Thyroid gland (tissue), 4 donors: ENCODE results near the gene TXNDC2. TPM values are rescaled to one million over a fixed set of nuclear protein-coding genes. Genes with fewer than 3 reads are reported as not detected.

ENCODE experiments used
- DNase-seq, 2 donors: peaks; one replicate each; pipeline ENCODE4 v3.0.0-alpha.2; 2019
- H3K27ac ChIP-seq, 3 donors: fragments of 200-600 bp; sonication (generic); 1 replicate in 2 of 3; 2 replicates in 1 of 3; pipeline ENCODE4 v1.5.1; 2016 to 2019; ENCODE audit warnings: mild to moderate bottlenecking in 1 of 3, moderate library complexity in 1 of 3
- H3K27me3 ChIP-seq: fragments of 200-600 bp; sonication (generic); one replicate; pipeline ENCODE4 v1.5.1; 2019
- H3K36me3 ChIP-seq, 2 donors: fragments of 200-600 bp; sonication (generic); one replicate each; pipeline ENCODE4 v1.5.1; 2016 to 2019
- H3K4me1 ChIP-seq, 2 donors: fragments of 200-600 bp; sonication (generic); one replicate each; pipeline ENCODE4 v1.5.1; 2017 to 2019
- H3K4me3 ChIP-seq, 3 donors: fragments of 200-600 bp; sonication (generic); replicated peaks in 1 of 3; 1 replicate in 2 of 3; 2 replicates in 1 of 3; pipeline ENCODE4 v1.5.1; 2016; ENCODE audit warnings: mild to moderate bottlenecking in 1 of 3
- H3K9me3 ChIP-seq: fragments of 200-600 bp; sonication (generic); one replicate; pipeline ENCODE4 v1.5.1; 2017
- CTCF ChIP-seq, 6 experiments: fragments of 200-600 bp in 3 of 6; fragments of 450-650 bp in 3 of 6; sonication (generic) in 3 of 6; IDR thresholded peaks; one replicate each; pipeline ENCODE4 v1.5.1; 2016 to 2019; ENCODE audit warnings: antibody characterized with exemption in 6 of 6, mild to moderate bottlenecking in 2 of 6, inconsistent platforms in 1 of 6, moderate library complexity in 1 of 6
- POLR2A ChIP-seq, 2 donors: fragments of 450-650 bp; IDR thresholded peaks; one replicate each; pipeline ENCODE4 v1.6.1; 2017; ENCODE audit warnings: antibody characterized with exemption in 2 of 2, mild to moderate bottlenecking in 2 of 2, moderate library complexity in 1 of 2
- WGBS, 2 donors: methylation state at CpG; one replicate each; pipeline ENCODE4 v1.1.5; 2017; 5-methylcytosine and 5-hydroxymethylcytosine counted together
- intact Hi-C: fragments of 100-400 bp; cut with DNase I; formaldehyde crosslinking; loops from one replicate; pipeline ENCODE4 v1.15.1; 2023
- total RNA-seq, 4 donors: library from RNA; depleted of rRNA; stranded (reverse); fragments of >200 nt; gene quantifications; one replicate each; pipeline ENCODE4 v1.2.3, GENCODE V29; 2016

TXNDC2 gene
- total RNA-seq, 4 donors from 2014 or later: not detected

GRCh38 chr18:9884090-9884489, 1.7 kb upstream of the TXNDC2 start:
- H3K4me3 ChIP-seq: no peak overlapping the region
- no peaks in the 10 kb centered on the region for H3K27me3 ChIP-seq
- DNase-seq: no peak
- no peak for TF ChIP-seq CTCF (IDR thresholded peaks at IDR 0.05)
- no peak for TF ChIP-seq POLR2A (IDR thresholded peaks at IDR 0.05)
- intact Hi-C loops: no loop called here
- H3K36me3 ChIP-seq: no peaks in the 10 kb centered on the region
- WGBS, 2 donors: 87 to 89% methylated on average over 6 of the region's 6 CpGs
- H3K9me3 ChIP-seq: no peaks in the 10 kb centered on the region
- no peak overlapping the region for H3K27ac ChIP-seq
- H3K4me1 ChIP-seq: no peaks in the 10 kb centered on the region

- intact Hi-C loops: no loop called here
These were observed 1.1 kb upstream of the TXNDC2 start for GRCh38 chr18:9884532-9885140.

GRCh38 chr18:9886005-9886348, 204 bp downstream of the TXNDC2 start:
- intact Hi-C loops: no loop called here
- 90 to 99% methylated on average over 3 of the region's 3 CpGs for WGBS, 2 donors
- TF ChIP-seq POLR2A (IDR thresholded peaks at IDR 0.05) (no peak), CTCF (IDR thresholded peaks at IDR 0.05) (no peak)

More at GRCh38 chr18:9884532-9885140, 1.1 kb upstream of the TXNDC2 start:
- no peaks in the 10 kb centered on the region for H3K9me3 ChIP-seq
- DNase-seq: no peak
- H3K36me3 ChIP-seq: no peaks in the 10 kb centered on the region
- 90 to 95% methylated on average over 12 of the region's 12 CpGs for WGBS, 2 donors
- no peaks in the 10 kb centered on the region for H3K27me3 ChIP-seq
- H3K27ac ChIP-seq: no peak overlapping the region
- no peaks in the 10 kb centered on the region for H3K4me1 ChIP-seq
- no peak overlapping the region for H3K4me3 ChIP-seq
- TF ChIP-seq POLR2A (IDR thresholded peaks at IDR 0.05) (no peak), CTCF (IDR thresholded peaks at IDR 0.05) (no peak)

GRCh38 chr18:9887992-9888391, 2.2 kb downstream of the TXNDC2 start:
- TF ChIP-seq CTCF (IDR thresholded peaks at IDR 0.05) (no peak), POLR2A (IDR thresholded peaks at IDR 0.05) (no peak)
- 96% methylated on average over 5 of the region's 5 CpGs for WGBS, 2 donors
- Histone ChIP-seq H3K9me3 (no peaks in the 10 kb centered on the region), H3K27ac (no peak overlapping the region), H3K27me3 (no peaks in the 10 kb centered on the region), H3K36me3 (no peaks in the 10 kb centered on the region), H3K4me3 (no peak overlapping the region), H3K4me1 (no peaks in the 10 kb centered on the region)
- intact Hi-C loops: no loop called here
- DNase-seq: no peak

More at GRCh38 chr18:9886005-9886348, 204 bp downstream of the TXNDC2 start:
- H3K27me3 ChIP-seq: no peaks in the 10 kb centered on the region
- no peaks in the 10 kb centered on the region for H3K9me3 ChIP-seq
- no peaks in the 10 kb centered on the region for H3K4me1 ChIP-seq
- no peak for DNase-seq
- no peak overlapping the region for H3K4me3 ChIP-seq
- H3K27ac ChIP-seq: no peak overlapping the region
- H3K36me3 ChIP-seq: no peaks in the 10 kb centered on the region

GRCh38 chr18:9890196-9890595, 4.4 kb downstream of the TXNDC2 start:
- no peaks in the 10 kb centered on the region for H3K9me3 ChIP-seq
- H3K27ac ChIP-seq: no peak overlapping the region
- TF ChIP-seq POLR2A (IDR thresholded peaks at IDR 0.05) (no peak), CTCF (IDR thresholded peaks at IDR 0.05) (no peak)
- DNase-seq: no peak
- H3K27me3 ChIP-seq: no peaks in the 10 kb centered on the region
- H3K4me3 ChIP-seq: no peak overlapping the region
- WGBS, 2 donors: 95 to 96% methylated on average over 5 of the region's 5 CpGs
- H3K36me3 ChIP-seq: no peaks in the 10 kb centered on the region
- intact Hi-C loops: no loop called here
- H3K4me1 ChIP-seq: no peaks in the 10 kb centered on the region
